B cell (primary cell): Measurements from ENCODE around the gene PSORS1C1. TPM values are rescaled to one million over a fixed set of nuclear protein-coding genes. Genes with fewer than 3 reads are reported as not detected.

ENCODE experiments used
- ATAC-seq: fragments of 200-7000 bp; cut with Tn5 transposase; one replicate; pipeline ENCODE4 v1.10.0; 2021; ENCODE audit warnings: low read depth, mild to moderate bottlenecking, moderate number of reproducible peaks, moderate library complexity
- CTCF ChIA-PET: fragments of 350-600 bp; sonication (Branson Sonifier 250); formaldehyde crosslinking; loops from one replicate; lab custom pipeline; 2021; ENCODE audit warnings: antibody characterized with exemption, inconsistent platforms; lab: Charles Lee
- POLR2A ChIA-PET: fragments of 350-600 bp; sonication (Branson Sonifier 250); formaldehyde crosslinking; loops from one replicate; lab custom pipeline; 2021; ENCODE audit warnings: antibody characterized with exemption; lab: Charles Lee
- DNase-seq: peaks from one replicate; pipeline ENCODE4 v3.0.0; 2013
- H2AFZ ChIP-seq: 2 replicates; pipeline ENCODE4 v1.6.1; 2012; ENCODE audit warnings: mild to moderate bottlenecking, low read depth, low read length; ENCODE audit not compliant: insufficient read depth, poor library complexity, severe bottlenecking
- H3K27ac ChIP-seq, 2 donors: 1 replicate in 1 of 2; 2 replicates in 1 of 2; pipeline ENCODE4 v1.5.1; 2012 to 2013; ENCODE audit warnings: low read length in 2 of 2, mild to moderate bottlenecking in 2 of 2, moderate library complexity in 1 of 2
- H3K27me3 ChIP-seq, 4 experiments: fragments of 200-600 bp in 1 of 4; sonication (generic) in 1 of 4; replicated peaks in 1 of 4; 1 replicate in 2 of 4; 2 replicates in 2 of 4; pipeline versions ENCODE4 v1.6.1 to v1.7.0; 2013 to 2016; ENCODE audit warnings: low read length in 3 of 4, mild to moderate bottlenecking in 2 of 4, mixed read lengths in 1 of 4, moderate library complexity in 1 of 4; ENCODE audit not compliant: insufficient read depth in 4 of 4, control insufficient read depth in 3 of 4; ENCODE audit errors: control extremely low read depth in 1 of 4
- H3K36me3 ChIP-seq, 2 experiments: replicated peaks in 1 of 2; 1 replicate in 1 of 2; 2 replicates in 1 of 2; pipeline versions ENCODE4 v1.6.1 to v1.7.1; 2013; ENCODE audit warnings: low read length in 1 of 2; ENCODE audit not compliant: insufficient read depth in 2 of 2, control insufficient read depth in 1 of 2; ENCODE audit errors: control extremely low read depth in 1 of 2, extremely low read depth in 1 of 2
- H3K4me1 ChIP-seq, 2 donors: fragments of 200-600 bp in 1 of 2; sonication (generic) in 1 of 2; 1 replicate in 1 of 2; 2 replicates in 1 of 2; pipeline versions ENCODE4 v1.5.1 to v1.6.1; 2013 to 2017; ENCODE audit warnings: low read length in 2 of 2; ENCODE audit not compliant: control insufficient read depth in 2 of 2, insufficient read depth in 2 of 2
- H3K4me2 ChIP-seq: replicated peaks from 2 replicates; pipeline ENCODE3; 2012; ENCODE audit warnings: mild to moderate bottlenecking, low read depth, low read length; ENCODE audit not compliant: poor library complexity, severe bottlenecking
- H3K4me3 ChIP-seq, 5 experiments: fragments of 200-600 bp in 1 of 5; sonication (generic) in 1 of 5; 1 replicate in 3 of 5; 2 replicates in 2 of 5; pipeline versions ENCODE4 v1.5.1 to v1.7.0; 2011 to 2016; ENCODE audit warnings: low read length in 4 of 5, mild to moderate bottlenecking in 4 of 5, low read depth in 2 of 5, control low read depth in 1 of 5, moderate library complexity in 1 of 5; ENCODE audit not compliant: insufficient read depth in 1 of 5; ENCODE audit errors: control extremely low read depth in 1 of 5, extremely low read depth in 1 of 5
- H3K79me2 ChIP-seq: fragments of 200-600 bp; sonication (generic); one replicate; pipeline ENCODE4 v1.6.0; 2016; ENCODE audit warnings: low read length; ENCODE audit not compliant: control insufficient read depth, insufficient read depth
- H3K9ac ChIP-seq: fragments of 200-600 bp; sonication (generic); 2 replicates; pipeline ENCODE4 v1.6.1; 2017; ENCODE audit warnings: mild to moderate bottlenecking, low read length, moderate library complexity
- H3K9me3 ChIP-seq, 3 donors: one replicate each; pipeline versions ENCODE4 v1.6.1 to v1.7.1; 2013; ENCODE audit warnings: low read length in 2 of 3; ENCODE audit not compliant: control insufficient read depth in 2 of 3, insufficient read depth in 1 of 3; ENCODE audit errors: control extremely low read depth in 1 of 3
- H4K20me1 ChIP-seq: 2 replicates; pipeline ENCODE4 v1.6.0; 2012; ENCODE audit warnings: mild to moderate bottlenecking, low read length; ENCODE audit not compliant: insufficient read depth, control insufficient read depth, poor library complexity, severe bottlenecking
- H3K27ac Mint-ChIP-seq: one replicate; pipeline ENCODE4 v1.8.0; 2021; ENCODE audit warnings: mixed read lengths
- H3K27me3 Mint-ChIP-seq: one replicate; pipeline ENCODE4 v1.8.0; 2021; ENCODE audit warnings: mixed read lengths
- H3K4me1 Mint-ChIP-seq: one replicate; pipeline ENCODE4 v1.8.0; 2021; ENCODE audit warnings: mixed read lengths
- H3K4me3 Mint-ChIP-seq: one replicate; pipeline ENCODE4 v1.8.0; 2021; ENCODE audit warnings: mixed read lengths
- H3K9me3 Mint-ChIP-seq: one replicate; pipeline ENCODE4 v1.8.0; 2022; ENCODE audit warnings: mixed read lengths; ENCODE audit not compliant: insufficient read depth
- CTCF ChIP-seq: fragments of 200-600 bp; IDR thresholded peaks from one replicate; pipeline ENCODE4 v1.8.0; 2022; ENCODE audit warnings: antibody characterized with exemption, mild to moderate bottlenecking
- EZH2 ChIP-seq: IDR thresholded peaks from 2 replicates; pipeline ENCODE4 v1.6.1; 2012; ENCODE audit warnings: borderline replicate concordance, low read depth, mild to moderate bottlenecking, moderate library complexity, low read length; ENCODE audit not compliant: insufficient read depth, poor library complexity, severe bottlenecking
- WGBS: methylation state at CpG from one replicate; pipeline ENCODE4 v1.1.5; 2013; ENCODE audit warnings: missing lambda C conversion rate; ENCODE audit not compliant: insufficient coverage; 5-methylcytosine and 5-hydroxymethylcytosine counted together
- intact Hi-C: fragments of 100-400 bp; cut with micrococcal nuclease; formaldehyde crosslinking; loops from one replicate; pipeline ENCODE4 v1.10.0; 2022
- polyA plus RNA-seq: library from polyadenylated mRNA; depleted of rRNA; stranded (reverse); fragments of >200 nt; gene quantifications from 2 replicates; pipeline ENCODE4 v1.2.3, GENCODE V29; 2012
- total RNA-seq, 2 donors: library from RNA; stranded (reverse); fragments of 120-200 nt in 1 of 2; gene quantifications; 1 replicate in 1 of 2; 2 replicates in 1 of 2; pipeline versions ENCODE4 v1.2.3 to v1.2.4, GENCODE V29; 2013 to 2022

PSORS1C1 gene
- total and polyA plus RNA-seq, 2 donors (not counting 1 experiment from before 2014, with no cell fraction given) = not detected

- no peak overlapping the region for H3K27ac Mint-ChIP-seq
- Histone ChIP-seq H2AFZ (no peak overlapping the region), H3K36me3 (no peaks in the 10 kb centered on the region), H3K4me2 (no peak overlapping the region), H3K9me3 (no peaks in the 10 kb centered on the region), H3K79me2 (no peaks in the 10 kb centered on the region), H3K4me3 (no peak overlapping the region), H3K4me1 (peaks cover 0 to 3% of the 10 kb centered on the region in 2 donors), H3K27ac (no peak overlapping the region), H3K9ac (no peak overlapping the region), H3K27me3 (peaks cover 0 to 7% (median 0%) of the 10 kb centered on the region in 4 experiments), H4K20me1 (no peaks in the 10 kb centered on the region)
- DNase-seq = no peak
- POLR2A ChIA-PET = no interaction called here
- peaks cover 19% of the 10 kb centered on the region for H3K27me3 Mint-ChIP-seq
- no peak for ATAC-seq
- no peak overlapping the region for H3K4me3 Mint-ChIP-seq
- H3K9me3 Mint-ChIP-seq = no peaks in the 10 kb centered on the region
- CTCF ChIA-PET = interaction anchor here (0.7 to 10.4 kb wide), 8 partner anchors 9 to 250 kb away, joined by 3 to 133 read pairs (median 5); no protein-coding TSS in a partner anchor
- peaks cover 4% of the 10 kb centered on the region for H3K4me1 Mint-ChIP-seq
- 100% methylated on average over 2 of the region's 3 CpGs for WGBS
- no peak for TF ChIP-seq CTCF
- TF ChIP-seq EZH2 = no peak
- intact Hi-C loops = no loop called here
Observed at GRCh38 chr6:31130751-31131150, 16.2 kb downstream of the PSORS1C1 start.

- H3K27me3 Mint-ChIP-seq = peaks cover 19% of the 10 kb centered on the region
- peaks cover 0 to 3% of the 10 kb centered on the region in 2 donors for H3K4me1 ChIP-seq
- DNase-seq = no peak
- ATAC-seq = no peak
- TF ChIP-seq EZH2 = no peak
- TF ChIP-seq CTCF = no peak
- no peak overlapping the region for H3K4me2 ChIP-seq
- H3K4me3 ChIP-seq = no peak overlapping the region
- H2AFZ ChIP-seq = no peak overlapping the region
- H3K4me1 Mint-ChIP-seq = peaks cover 4% of the 10 kb centered on the region
- ChIA-PET CTCF (interaction anchor here (0.7 to 10.4 kb wide), 5 partner anchors 11 to 255 kb away, joined by 3 to 133 read pairs (median 6); no protein-coding TSS in a partner anchor), POLR2A (interaction anchor here (0.6 kb wide), 2 partner anchors 52 to 216 kb away, joined by 3 to 6 read pairs; no protein-coding TSS in a partner anchor)
- no peaks in the 10 kb centered on the region for H3K36me3 ChIP-seq
- WGBS = 94% methylated on average over 2 of the region's 3 CpGs
- no peak overlapping the region for H3K9ac ChIP-seq
- H3K27ac Mint-ChIP-seq = no peak overlapping the region
- peaks cover 0 to 7% (median 0%) of the 10 kb centered on the region in 4 experiments for H3K27me3 ChIP-seq
- no peak overlapping the region for H3K4me3 Mint-ChIP-seq
- intact Hi-C loops = no loop called here
- H3K9me3 ChIP-seq = no peaks in the 10 kb centered on the region
- H3K79me2 ChIP-seq = no peaks in the 10 kb centered on the region
- no peak overlapping the region for H3K27ac ChIP-seq
- no peaks in the 10 kb centered on the region for H4K20me1 ChIP-seq
- H3K9me3 Mint-ChIP-seq = no peaks in the 10 kb centered on the region
Observed at GRCh38 chr6:31131595-31131994, 17.0 kb downstream of the PSORS1C1 start.
